Activated T-helper 2 cell treated with anti-CD3 and anti-CD28 coated beads, Interferon-gamma antibody, Interleukin-2, Interleukin-4, amounts not matched to agents 10 μg/mL and 5 μg/mL and 100 μg/mL, durations not matched to agents 14 hours and 24 hours and 36 hours (primary cell): Measurements from ENCODE around the gene DOCK1. TPM values are rescaled to one million over a fixed set of nuclear protein-coding genes. Genes with fewer than 3 reads are reported as not detected.

Experiments
- DNase-seq: peaks from one replicate; pipeline ENCODE4 v3.0.0; 2021; ENCODE audit warnings: low spot score
- H3K27ac Mint-ChIP-seq: one replicate; pipeline ENCODE4 v1.8.0; 2021; ENCODE audit warnings: mixed read lengths
- H3K27me3 Mint-ChIP-seq: one replicate; pipeline ENCODE4 v1.8.0; 2021; ENCODE audit warnings: low read depth, mixed read lengths
- H3K36me3 Mint-ChIP-seq: one replicate; pipeline ENCODE4 v1.8.0; 2021; ENCODE audit warnings: low read depth, mixed read lengths
- H3K4me1 Mint-ChIP-seq: one replicate; pipeline ENCODE4 v1.8.0; 2021; ENCODE audit warnings: low read depth, mixed read lengths
- H3K4me3 Mint-ChIP-seq: one replicate; pipeline ENCODE4 v1.8.0; 2021; ENCODE audit warnings: low read depth, mild to moderate bottlenecking, moderate library complexity, mixed read lengths
- H3K9me3 Mint-ChIP-seq: one replicate; pipeline ENCODE4 v1.8.0; 2021; ENCODE audit warnings: mixed read lengths
- intact Hi-C: fragments of 100-400 bp; cut with micrococcal nuclease; formaldehyde crosslinking; loops from one replicate; pipeline ENCODE4 v1.15.1; 2023
- total RNA-seq: library from RNA; stranded (reverse); gene quantifications from 2 replicates; pipeline ENCODE4 v1.2.3, GENCODE V29; 2022

DOCK1 gene
- total RNA-seq, 1 donor from 2014 or later, result 0.59 TPM

GRCh38 chr10:127034034-127034633 lies 128.9 kb downstream of the DOCK1 start:
- Mint-ChIP-seq H3K27ac (no peak overlapping the region), H3K36me3 (no peaks in the 10 kb centered on the region), H3K9me3 (no peaks in the 10 kb centered on the region), H3K4me1 (no peaks in the 10 kb centered on the region), H3K27me3 (no peaks in the 10 kb centered on the region), H3K4me3 (no peak overlapping the region)
- intact Hi-C loops, result no loop called here
- DNase-seq, result no peak

- Mint-ChIP-seq H3K27me3 (no peaks in the 10 kb centered on the region), H3K4me3 (no peak overlapping the region), H3K27ac (no peak overlapping the region), H3K4me1 (no peaks in the 10 kb centered on the region), H3K9me3 (no peaks in the 10 kb centered on the region), H3K36me3 (no peaks in the 10 kb centered on the region)
- intact Hi-C loops, result no loop called here
- DNase-seq, result no peak
These were observed 129.6 kb downstream of the DOCK1 start for GRCh38 chr10:127034790-127035189.

GRCh38 chr10:127035827-127036226 lies 130.6 kb downstream of the DOCK1 start:
- Mint-ChIP-seq H3K27ac (no peak overlapping the region), H3K27me3 (no peaks in the 10 kb centered on the region), H3K4me3 (no peak overlapping the region), H3K9me3 (no peaks in the 10 kb centered on the region), H3K4me1 (no peaks in the 10 kb centered on the region), H3K36me3 (no peaks in the 10 kb centered on the region)
- intact Hi-C loops, result no loop called here
- no peak for DNase-seq

- no peak overlapping the region for H3K4me3 Mint-ChIP-seq
- intact Hi-C loops, result no loop called here
These were observed 131.8 kb downstream of the DOCK1 start for GRCh38 chr10:127036987-127037386.

GRCh38 chr10:127039435-127039834 lies 134.2 kb downstream of the DOCK1 start:
- Mint-ChIP-seq H3K9me3 (no peaks in the 10 kb centered on the region), H3K36me3 (no peaks in the 10 kb centered on the region), H3K4me1 (no peaks in the 10 kb centered on the region), H3K27me3 (no peaks in the 10 kb centered on the region), H3K4me3 (no peak overlapping the region), H3K27ac (no peak overlapping the region)
- intact Hi-C loops, result no loop called here
- no peak for DNase-seq

More at GRCh38 chr10:127036987-127037386, 131.8 kb downstream of the DOCK1 start:
- H3K4me1 Mint-ChIP-seq, result no peaks in the 10 kb centered on the region
- no peaks in the 10 kb centered on the region for H3K9me3 Mint-ChIP-seq
- H3K27me3 Mint-ChIP-seq, result no peaks in the 10 kb centered on the region
- no peak for DNase-seq
- H3K27ac Mint-ChIP-seq, result no peak overlapping the region
- H3K36me3 Mint-ChIP-seq, result no peaks in the 10 kb centered on the region

- H3K36me3 Mint-ChIP-seq, result no peaks in the 10 kb centered on the region
- intact Hi-C loops, result no loop called here
- H3K27me3 Mint-ChIP-seq, result no peaks in the 10 kb centered on the region
- no peak for DNase-seq
- H3K9me3 Mint-ChIP-seq, result no peaks in the 10 kb centered on the region
- H3K4me3 Mint-ChIP-seq, result no peak overlapping the region
- no peaks in the 10 kb centered on the region for H3K4me1 Mint-ChIP-seq
- H3K27ac Mint-ChIP-seq, result no peak overlapping the region
These were observed 135.5 kb downstream of the DOCK1 start for GRCh38 chr10:127040756-127041155.

GRCh38 chr10:127041552-127041951 lies 136.3 kb downstream of the DOCK1 start:
- Mint-ChIP-seq H3K4me3 (no peak overlapping the region), H3K36me3 (no peaks in the 10 kb centered on the region), H3K27ac (no peak overlapping the region), H3K4me1 (no peaks in the 10 kb centered on the region), H3K27me3 (no peaks in the 10 kb centered on the region), H3K9me3 (no peaks in the 10 kb centered on the region)
- intact Hi-C loops, result no loop called here
- no peak for DNase-seq

GRCh38 chr10:127043301-127043700 lies 138.1 kb downstream of the DOCK1 start:
- Mint-ChIP-seq H3K27ac (no peak overlapping the region), H3K4me3 (no peak overlapping the region), H3K9me3 (no peaks in the 10 kb centered on the region), H3K36me3 (no peaks in the 10 kb centered on the region), H3K4me1 (no peaks in the 10 kb centered on the region), H3K27me3 (no peaks in the 10 kb centered on the region)
- intact Hi-C loops, result no loop called here
- no peak for DNase-seq

- no peaks in the 10 kb centered on the region for H3K36me3 Mint-ChIP-seq
- H3K27ac Mint-ChIP-seq, result no peak overlapping the region
- no peaks in the 10 kb centered on the region for H3K4me1 Mint-ChIP-seq
- no peak for DNase-seq
- H3K4me3 Mint-ChIP-seq, result no peak overlapping the region
- no peaks in the 10 kb centered on the region for H3K27me3 Mint-ChIP-seq
- H3K9me3 Mint-ChIP-seq, result no peaks in the 10 kb centered on the region
- intact Hi-C loops, result no loop called here
These were observed 139.0 kb downstream of the DOCK1 start for GRCh38 chr10:127044186-127044585.

GRCh38 chr10:127046975-127047877 lies 142.0 kb downstream of the DOCK1 start:
- Mint-ChIP-seq H3K4me1 (no peaks in the 10 kb centered on the region), H3K27ac (no peak overlapping the region), H3K9me3 (no peaks in the 10 kb centered on the region), H3K36me3 (no peaks in the 10 kb centered on the region), H3K27me3 (no peaks in the 10 kb centered on the region), H3K4me3 (no peak overlapping the region)
- intact Hi-C loops, result no loop called here
- no peak for DNase-seq

- Mint-ChIP-seq H3K9me3 (no peaks in the 10 kb centered on the region), H3K27ac (no peak overlapping the region), H3K4me3 (no peak overlapping the region), H3K36me3 (no peaks in the 10 kb centered on the region), H3K27me3 (no peaks in the 10 kb centered on the region), H3K4me1 (no peaks in the 10 kb centered on the region)
- no peak for DNase-seq
- intact Hi-C loops, result no loop called here
These were observed 142.6 kb downstream of the DOCK1 start for GRCh38 chr10:127047878-127048238.

GRCh38 chr10:127048630-127049029 lies 143.4 kb downstream of the DOCK1 start:
- H3K36me3 Mint-ChIP-seq, result no peaks in the 10 kb centered on the region
- no peaks in the 10 kb centered on the region for H3K27me3 Mint-ChIP-seq
- H3K4me1 Mint-ChIP-seq, result no peaks in the 10 kb centered on the region
- no peak overlapping the region for H3K4me3 Mint-ChIP-seq
- DNase-seq, result no peak
- no peak overlapping the region for H3K27ac Mint-ChIP-seq
- H3K9me3 Mint-ChIP-seq, result no peaks in the 10 kb centered on the region
- intact Hi-C loops, result no loop called here

GRCh38 chr10:127052001-127052400 lies 146.8 kb downstream of the DOCK1 start:
- DNase-seq, result no peak
- Mint-ChIP-seq H3K4me3 (no peak overlapping the region), H3K9me3 (no peaks in the 10 kb centered on the region), H3K27me3 (no peaks in the 10 kb centered on the region), H3K36me3 (no peaks in the 10 kb centered on the region), H3K4me1 (no peaks in the 10 kb centered on the region), H3K27ac (no peak overlapping the region)
- intact Hi-C loops, result no loop called here
